Middle frontal gyrus (tissue), 1 donor: Measurements from ENCODE around the gene STX7.

Experiments used
- DNase-seq: peaks from one replicate; pipeline ENCODE4 v3.0.0-alpha.2; 2015; ENCODE audit warnings: low spot score; ENCODE audit errors: extremely low spot score

The STX7 gene

GRCh38 chr6:132478266-132478665 lies 34.6 kb downstream of the STX7 start:
- no peak for DNase-seq

GRCh38 chr6:132476688-132477087 lies 36.2 kb downstream of the STX7 start:
- DNase-seq: no peak

- no peak for DNase-seq
Measured at GRCh38 chr6:132475925-132476324, 37.0 kb downstream of the STX7 start.

- DNase-seq: no peak
Measured at GRCh38 chr6:132471787-132472186, 41.1 kb downstream of the STX7 start.

GRCh38 chr6:132466952-132467351 lies 46.0 kb downstream of the STX7 start:
- DNase-seq: no peak

GRCh38 chr6:132465530-132466485 lies 47.1 kb downstream of the STX7 start:
- DNase-seq: no peak

GRCh38 chr6:132464538-132465256 lies 48.2 kb downstream of the STX7 start:
- DNase-seq: no peak

GRCh38 chr6:132461958-132462357 lies 51.0 kb downstream of the STX7 start:
- DNase-seq: no peak

GRCh38 chr6:132459605-132459952 lies 53.3 kb downstream of the STX7 start:
- DNase-seq: no peak

GRCh38 chr6:132458887-132459604 lies 53.9 kb downstream of the STX7 start:
- no peak for DNase-seq

GRCh38 chr6:132456700-132457143 lies 56.2 kb downstream of the STX7 start:
- no peak for DNase-seq

GRCh38 chr6:132446855-132447241 lies 66.1 kb downstream of the STX7 start:
- no peak for DNase-seq

- DNase-seq: no peak
Measured at GRCh38 chr6:132446141-132446854, 66.6 kb downstream of the STX7 start.

- DNase-seq: no peak
Measured at GRCh38 chr6:132445201-132445951, 67.5 kb downstream of the STX7 start.

GRCh38 chr6:132443206-132443605 lies 69.7 kb downstream of the STX7 start:
- no peak for DNase-seq

- no peak for DNase-seq
Measured at GRCh38 chr6:132430110-132430509, 82.8 kb downstream of the STX7 start.

- no peak for DNase-seq
Measured at GRCh38 chr6:132425176-132425575, 87.7 kb downstream of the STX7 start.

GRCh38 chr6:132423839-132424238 lies 89.1 kb downstream of the STX7 start:
- no peak for DNase-seq

GRCh38 chr6:132418235-132418965 lies 94.5 kb downstream of the STX7 start:
- DNase-seq: no peak

GRCh38 chr6:132414761-132415160 lies 98.2 kb downstream of the STX7 start:
- DNase-seq: no peak
